Coronary artery (tissue), 2 donors: ENCODE measurements around the gene TOR2A.
"Not testable (repeated sequence)": the region's sequence is repeated elsewhere in the genome, so short reads cannot be mapped to it uniquely, and the experiment has no call there.

Experiments used
- DNase-seq: peaks from one replicate; pipeline ENCODE4 v3.0.0-alpha.2; 2017; ENCODE audit warnings: low spot score
- H3K27ac ChIP-seq, 2 donors: fragments of 200-600 bp; sonication (generic); one replicate each; pipeline ENCODE4 v1.5.1; 2016 to 2019
- H3K4me3 ChIP-seq: fragments of 200-600 bp; sonication (generic); 2 replicates; pipeline ENCODE4 v1.5.1; 2016; ENCODE audit warnings: mild to moderate bottlenecking, moderate library complexity
- TF ChIP-seq, protein P1 (sequence below): fragments of 200-600 bp; sonication (generic); IDR thresholded peaks from one replicate; pipeline ENCODE4 v1.5.1; 2019; ENCODE audit warnings: antibody characterized with exemption

TOR2A gene

DNA sequence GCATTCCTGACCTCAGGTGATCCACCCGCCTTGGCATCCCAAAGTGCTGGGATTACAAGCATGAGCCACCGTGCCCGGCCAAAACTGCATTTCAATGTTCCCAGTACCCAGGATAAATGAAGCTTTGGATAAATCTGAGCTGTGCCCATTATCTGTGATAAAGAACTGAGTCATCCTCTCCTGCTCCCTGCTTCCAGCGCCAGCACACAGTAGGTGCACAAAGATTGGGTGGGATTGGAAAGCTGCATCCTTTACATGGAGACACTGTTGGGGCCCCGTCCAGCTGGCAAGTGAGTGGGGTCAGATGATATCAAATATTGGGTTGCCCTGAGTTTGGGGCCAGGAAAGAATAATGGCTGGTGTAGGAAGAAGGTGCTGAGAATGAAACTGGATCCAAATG, 26.0 kb upstream of the TOR2A start:
- H3K27ac ChIP-seq: peak overlapping the region in 1 of 2 donors; percentile 72
- TF ChIP-seq, protein P1, sequence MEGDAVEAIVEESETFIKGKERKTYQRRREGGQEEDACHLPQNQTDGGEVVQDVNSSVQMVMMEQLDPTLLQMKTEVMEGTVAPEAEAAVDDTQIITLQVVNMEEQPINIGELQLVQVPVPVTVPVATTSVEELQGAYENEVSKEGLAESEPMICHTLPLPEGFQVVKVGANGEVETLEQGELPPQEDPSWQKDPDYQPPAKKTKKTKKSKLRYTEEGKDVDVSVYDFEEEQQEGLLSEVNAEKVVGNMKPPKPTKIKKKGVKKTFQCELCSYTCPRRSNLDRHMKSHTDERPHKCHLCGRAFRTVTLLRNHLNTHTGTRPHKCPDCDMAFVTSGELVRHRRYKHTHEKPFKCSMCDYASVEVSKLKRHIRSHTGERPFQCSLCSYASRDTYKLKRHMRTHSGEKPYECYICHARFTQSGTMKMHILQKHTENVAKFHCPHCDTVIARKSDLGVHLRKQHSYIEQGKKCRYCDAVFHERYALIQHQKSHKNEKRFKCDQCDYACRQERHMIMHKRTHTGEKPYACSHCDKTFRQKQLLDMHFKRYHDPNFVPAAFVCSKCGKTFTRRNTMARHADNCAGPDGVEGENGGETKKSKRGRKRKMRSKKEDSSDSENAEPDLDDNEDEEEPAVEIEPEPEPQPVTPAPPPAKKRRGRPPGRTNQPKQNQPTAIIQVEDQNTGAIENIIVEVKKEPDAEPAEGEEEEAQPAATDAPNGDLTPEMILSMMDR: no peak

GRCh38 chr9:127758843-127759242, 23.7 kb upstream of the TOR2A start:
- no peak for DNase-seq
- H3K4me3 ChIP-seq: no peak overlapping the region
- TF ChIP-seq, protein P1: no peak
- H3K27ac ChIP-seq: no peak overlapping the region

More for the DNA sequence above, 26.0 kb upstream of the TOR2A start:
- no peak overlapping the region for H3K4me3 ChIP-seq
- no peak for DNase-seq

DNA sequence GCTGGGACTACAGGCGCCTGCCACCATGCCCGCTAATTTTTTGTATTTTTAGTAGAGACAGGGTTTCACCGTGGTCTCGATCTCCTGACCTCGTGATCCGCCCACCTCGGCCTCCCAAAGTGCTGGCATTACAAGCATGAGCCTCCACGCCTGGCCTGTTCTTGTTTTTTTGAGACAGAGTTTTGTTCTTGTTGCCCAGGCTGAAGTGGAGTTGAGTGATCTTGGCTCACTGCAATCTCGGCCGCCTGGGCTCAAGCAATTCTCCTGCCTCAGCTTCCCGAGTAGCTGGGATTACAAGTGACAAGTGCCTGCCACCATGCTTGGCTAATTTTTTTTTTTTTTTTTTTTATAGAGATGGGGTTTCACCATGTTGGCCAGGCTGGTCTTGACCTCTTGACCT, 21.7 kb upstream of the TOR2A start:
- not testable (repeated sequence) for H3K27ac ChIP-seq, H3K4me3 ChIP-seq, DNase-seq

DNA sequence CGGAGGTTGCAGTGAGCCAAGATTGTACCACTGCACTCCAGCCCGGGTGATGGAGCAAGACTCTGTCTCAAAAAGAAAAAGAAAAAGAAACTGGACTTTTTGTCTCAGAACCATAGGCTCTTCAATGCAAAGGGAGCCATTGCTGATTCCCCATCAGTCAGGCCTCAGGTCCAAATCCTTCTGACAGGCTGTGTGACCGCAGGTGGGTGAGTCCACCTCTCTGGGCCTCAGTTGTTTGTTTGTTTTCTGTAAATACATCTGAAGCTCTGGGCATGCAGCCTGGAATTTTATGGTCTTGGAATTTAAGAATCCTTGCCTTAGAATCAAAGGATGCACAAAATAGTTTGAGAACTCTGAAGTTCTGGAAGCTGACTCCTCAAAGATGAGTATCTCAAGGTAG, 21.1 kb upstream of the TOR2A start:
- Histone ChIP-seq H3K4me3 (no peak overlapping the region), H3K27ac (no peak overlapping the region)
- TF ChIP-seq, protein P1: no peak
- DNase-seq: no peak

GRCh38 chr9:127755061-127756060, 20.3 kb upstream of the TOR2A start:
- TF ChIP-seq, protein P1: no peak
- DNase-seq: no peak
- Histone ChIP-seq H3K4me3 (peak overlapping the region; percentile 50), H3K27ac (peak overlapping the region in 1 of 2 donors; percentile 22)

DNA sequence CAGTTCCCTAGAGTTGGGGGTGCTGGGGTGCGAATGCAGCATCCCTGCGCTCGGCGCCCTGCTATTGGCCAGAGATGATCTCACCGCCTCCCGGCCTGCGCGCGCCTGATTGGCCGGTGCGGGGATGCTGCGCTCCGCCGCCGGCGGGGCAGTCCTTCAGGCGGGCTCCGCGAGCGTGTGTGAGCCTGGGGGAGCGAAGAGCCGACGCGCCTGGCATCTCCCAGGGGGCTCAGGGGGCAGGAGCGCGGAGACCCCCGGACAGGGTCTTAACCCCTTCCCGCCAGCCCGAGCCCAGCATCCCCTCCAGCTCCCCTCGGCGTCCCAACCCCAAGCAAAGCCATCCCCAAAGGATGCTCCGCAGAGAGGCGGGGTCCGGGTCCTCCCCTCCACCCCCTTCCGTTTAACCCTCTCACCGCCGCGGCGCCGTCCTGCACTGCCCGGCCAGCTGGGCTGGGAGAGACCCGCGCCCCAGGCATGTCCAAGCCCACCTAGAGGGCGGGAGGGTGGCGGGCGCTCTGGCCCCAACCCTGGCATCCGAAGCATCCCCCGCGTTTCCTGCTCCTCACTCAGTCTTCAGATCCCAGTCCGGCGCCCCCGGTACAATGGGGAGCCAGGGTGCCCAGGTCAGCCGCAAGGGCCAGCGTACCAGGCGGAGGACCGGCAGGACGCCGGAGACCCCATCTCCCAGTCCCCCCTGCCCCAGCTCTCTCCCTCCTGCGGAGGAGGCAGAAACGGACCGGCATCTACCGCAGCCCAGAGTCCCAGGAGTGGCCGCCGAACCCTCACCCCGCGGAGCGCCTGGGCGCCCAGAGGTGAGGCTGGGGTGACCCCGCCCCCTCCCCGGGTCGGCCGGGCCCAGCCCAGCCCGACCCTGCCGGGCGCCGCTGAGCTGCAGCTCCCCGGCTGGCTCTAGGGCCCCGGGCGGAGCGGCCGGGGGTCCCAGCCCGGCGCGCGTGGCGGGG, 19.3 kb upstream of the TOR2A start:
- no peak for DNase-seq
- H3K4me3 ChIP-seq: peak overlapping the region; percentile 50
- TF ChIP-seq, protein P1: no peak
- H3K27ac ChIP-seq: peak overlapping the region in 1 of 2 donors; percentile 22

- no peak overlapping the region for H3K4me3 ChIP-seq
- TF ChIP-seq, protein P1: no peak
- DNase-seq: no peak
- H3K27ac ChIP-seq: no peak overlapping the region
Measured at GRCh38 chr9:127753622-127754021, 18.5 kb upstream of the TOR2A start.
